ENCODE data around the gene NFKBIB. TPM values are rescaled to one million over a fixed set of nuclear protein-coding genes. Genes with fewer than 3 reads are reported as not detected.

The NFKBIB gene
- total RNA-seq, 1 experiment from 2014 or later, result 13.5 TPM

DNA sequence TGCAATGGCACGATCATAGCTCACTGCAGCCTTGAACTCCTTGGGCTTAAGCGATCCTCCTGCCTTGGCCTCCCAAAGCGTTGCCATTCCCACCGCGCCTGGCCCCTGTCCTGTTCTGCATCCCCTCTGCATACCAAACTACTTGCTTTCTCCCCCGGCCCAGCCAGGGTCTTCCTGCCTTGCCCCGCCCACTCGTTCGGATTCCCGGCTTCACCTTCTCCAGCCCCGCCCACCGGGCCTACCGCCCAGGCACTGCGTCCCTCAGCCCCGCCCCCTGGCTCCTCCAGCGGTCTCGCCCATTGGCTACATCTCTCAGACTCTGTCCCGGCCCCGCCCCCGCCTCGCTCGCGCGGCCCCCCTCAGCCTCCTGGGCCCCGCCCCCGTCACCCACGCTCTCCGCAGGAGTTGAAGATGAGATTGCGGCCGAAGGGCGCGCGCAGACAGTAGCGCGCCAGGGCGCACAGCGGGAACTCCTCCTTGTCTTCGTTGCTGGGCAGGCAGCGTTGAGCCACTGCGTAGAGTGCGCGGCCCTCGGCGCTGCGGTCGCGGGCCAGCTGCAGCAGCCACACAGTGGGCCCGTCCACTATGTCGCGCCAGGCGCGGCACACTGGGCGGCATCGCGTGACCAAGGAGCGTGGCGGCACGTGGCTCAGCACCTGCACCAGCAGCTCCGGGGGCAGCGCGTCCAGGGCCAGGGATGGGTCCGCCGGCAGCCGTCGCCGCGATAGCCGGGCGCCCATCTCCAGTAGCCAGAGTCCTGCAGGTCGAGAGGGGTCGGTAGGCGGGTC is 50.0 kb downstream of the NFKBIB start:
- Histone ChIP-seq H3K9me2 (replicated peaks; ENCODE audit: insufficient read depth, low read length) (no peaks in the 10 kb centered on the region), H3K9me3 (ENCODE audit: low read length) (no peaks in the 10 kb centered on the region), H3K79me2 (ENCODE audit: low read length) (no peaks in the 10 kb centered on the region), H3K4me2 (ENCODE audit: low read depth, low read length, poor library complexity, severe bottlenecking) (no peak overlapping the region), H3K36me3 (ENCODE audit: insufficient read depth, low read length) (no peaks in the 10 kb centered on the region), H3K9ac (ENCODE audit: low read length) (no peak overlapping the region), H3K27ac (ENCODE audit: low read length) (no peak overlapping the region), H3K4me1 (ENCODE audit: low read length) (no peaks in the 10 kb centered on the region), H3K4me3 (ENCODE audit: low read length) (no peak overlapping the region), H4K20me1 (ENCODE audit: insufficient read depth, low read depth, low read length) (no peaks in the 10 kb centered on the region), H3K27me3 (ENCODE audit: low read length) (no peaks in the 10 kb centered on the region), H2AFZ (ENCODE audit: low read length) (no peak overlapping the region)
- no peak for DNase-seq

- Histone ChIP-seq H3K4me1 (ENCODE audit: low read length) (no peaks in the 10 kb centered on the region), H3K79me2 (ENCODE audit: low read length) (no peaks in the 10 kb centered on the region), H3K9me2 (replicated peaks; ENCODE audit: insufficient read depth, low read length) (no peaks in the 10 kb centered on the region), H4K20me1 (ENCODE audit: insufficient read depth, low read depth, low read length) (no peaks in the 10 kb centered on the region), H3K27ac (ENCODE audit: low read length) (no peak overlapping the region), H2AFZ (ENCODE audit: low read length) (no peak overlapping the region), H3K36me3 (ENCODE audit: insufficient read depth, low read length) (no peaks in the 10 kb centered on the region), H3K27me3 (ENCODE audit: low read length) (no peaks in the 10 kb centered on the region), H3K9ac (ENCODE audit: low read length) (no peak overlapping the region), H3K9me3 (ENCODE audit: low read length) (no peaks in the 10 kb centered on the region), H3K4me3 (ENCODE audit: low read length) (no peak overlapping the region), H3K4me2 (ENCODE audit: low read depth, low read length, poor library complexity, severe bottlenecking) (no peak overlapping the region)
- no peak for DNase-seq
These were observed 51.4 kb downstream of the NFKBIB start for GRCh38 chr19:38951187-38951586.

DNA sequence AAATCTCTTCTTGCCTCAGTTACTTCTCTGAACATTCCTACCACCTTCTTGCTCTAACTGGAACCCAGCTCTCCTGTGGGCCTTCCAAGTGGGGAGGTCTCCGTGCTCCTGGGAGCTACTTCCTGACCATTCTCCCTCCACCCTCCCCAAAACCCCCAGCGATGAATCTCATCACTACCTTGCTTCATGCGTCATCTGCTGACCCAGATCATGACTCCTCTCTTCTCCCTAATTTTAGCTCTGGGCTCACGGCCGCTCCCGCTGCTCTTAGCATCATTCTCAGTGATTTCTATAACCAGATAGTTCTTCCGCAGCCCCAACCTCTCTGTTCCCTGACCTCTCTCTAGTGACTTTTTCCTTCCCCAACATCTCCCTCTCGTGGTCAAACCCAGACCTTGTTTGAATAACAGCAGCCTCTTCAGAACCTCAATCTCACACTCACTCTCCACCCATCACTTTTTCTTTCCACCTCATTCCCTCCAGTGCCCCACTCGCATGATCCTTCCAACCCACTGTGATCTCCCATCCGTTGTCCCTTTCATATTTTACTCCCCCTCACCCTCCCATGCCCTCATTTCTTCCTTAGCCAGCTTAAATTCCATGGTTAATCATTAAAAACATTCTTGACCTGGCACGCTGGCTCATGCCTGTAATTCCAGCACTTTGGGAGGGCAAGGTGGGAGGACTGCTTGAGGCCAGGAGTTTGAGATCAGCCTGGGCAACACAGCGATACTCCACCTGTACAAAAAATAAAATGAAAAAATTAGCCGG is 52.8 kb downstream of the NFKBIB start:
- Histone ChIP-seq H3K9me3 (ENCODE audit: low read length) (no peaks in the 10 kb centered on the region), H3K79me2 (ENCODE audit: low read length) (no peaks in the 10 kb centered on the region), H4K20me1 (ENCODE audit: insufficient read depth, low read depth, low read length) (no peaks in the 10 kb centered on the region), H3K9me2 (replicated peaks; ENCODE audit: insufficient read depth, low read length) (no peaks in the 10 kb centered on the region), H3K27me3 (ENCODE audit: low read length) (no peaks in the 10 kb centered on the region), H2AFZ (ENCODE audit: low read length) (no peak overlapping the region), H3K9ac (ENCODE audit: low read length) (no peak overlapping the region), H3K36me3 (ENCODE audit: insufficient read depth, low read length) (no peaks in the 10 kb centered on the region), H3K27ac (ENCODE audit: low read length) (no peak overlapping the region), H3K4me1 (ENCODE audit: low read length) (no peaks in the 10 kb centered on the region), H3K4me2 (ENCODE audit: low read depth, low read length, poor library complexity, severe bottlenecking) (no peak overlapping the region), H3K4me3 (ENCODE audit: low read length) (no peak overlapping the region)
- DNase-seq, result peak; percentile 88

DNA sequence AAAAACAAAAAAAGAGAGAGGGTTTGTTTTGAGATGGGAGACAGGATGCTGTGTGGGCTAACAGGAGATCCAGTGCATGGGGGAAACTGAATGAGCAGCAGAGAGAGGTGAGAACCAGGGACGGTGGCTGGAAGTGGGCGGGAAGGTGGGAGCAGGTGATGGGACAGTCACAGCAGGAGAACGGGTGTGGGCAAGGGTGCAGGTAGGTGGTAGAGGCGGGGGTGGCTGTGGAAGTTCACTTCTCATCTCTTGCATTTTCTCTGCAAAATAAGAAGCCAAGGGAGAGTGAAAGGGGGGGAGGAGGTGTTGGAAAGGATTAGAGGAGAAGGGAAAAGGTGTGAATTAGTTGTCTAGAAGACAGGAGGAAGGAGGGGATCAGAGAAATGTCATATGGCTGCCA is 53.9 kb downstream of the NFKBIB start:
- H3K27me3 ChIP-seq (ENCODE audit: low read length), result no peaks in the 10 kb centered on the region
- no peak for DNase-seq
- H4K20me1 ChIP-seq (ENCODE audit: insufficient read depth, low read depth, low read length), result no peaks in the 10 kb centered on the region
- no peaks in the 10 kb centered on the region for H3K9me3 ChIP-seq (ENCODE audit: low read length)
- no peak overlapping the region for H3K9ac ChIP-seq (ENCODE audit: low read length)
- H3K27ac ChIP-seq (ENCODE audit: low read length), result no peak overlapping the region
- no peak overlapping the region for H2AFZ ChIP-seq (ENCODE audit: low read length)
- no peaks in the 10 kb centered on the region for H3K36me3 ChIP-seq (ENCODE audit: insufficient read depth, low read length)
- no peak overlapping the region for H3K4me2 ChIP-seq (ENCODE audit: low read depth, low read length, poor library complexity, severe bottlenecking)
- H3K4me3 ChIP-seq (ENCODE audit: low read length), result no peak overlapping the region
- no peaks in the 10 kb centered on the region for H3K9me2 ChIP-seq (replicated peaks; ENCODE audit: insufficient read depth, low read length)
- no peaks in the 10 kb centered on the region for H3K4me1 ChIP-seq (ENCODE audit: low read length)
- H3K79me2 ChIP-seq (ENCODE audit: low read length), result no peaks in the 10 kb centered on the region

DNA sequence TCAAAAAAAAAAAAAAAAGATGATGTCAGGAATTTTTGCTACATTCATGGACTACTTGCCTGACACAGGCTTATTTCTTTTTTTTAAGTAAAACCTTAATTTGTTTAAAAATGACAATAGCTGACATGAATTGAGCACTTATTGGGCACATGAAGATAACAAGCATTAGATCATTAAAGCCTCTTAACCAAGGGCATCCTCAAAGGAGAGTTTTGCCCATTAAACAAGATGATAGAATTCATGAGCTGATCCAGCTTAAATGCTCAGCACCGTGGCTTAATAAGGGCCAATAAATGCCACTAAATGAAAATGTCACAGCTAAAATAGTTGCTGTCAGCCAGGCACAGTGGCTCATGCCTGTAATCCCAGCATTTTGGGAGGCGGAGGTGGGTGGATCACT is 56.5 kb downstream of the NFKBIB start:
- H3K9ac ChIP-seq (ENCODE audit: low read length), result no peak overlapping the region
- no peak overlapping the region for H3K27ac ChIP-seq (ENCODE audit: low read length)
- DNase-seq, result no peak
- H2AFZ ChIP-seq (ENCODE audit: low read length), result no peak overlapping the region
- no peaks in the 10 kb centered on the region for H3K79me2 ChIP-seq (ENCODE audit: low read length)
- H3K36me3 ChIP-seq (ENCODE audit: insufficient read depth, low read length), result no peaks in the 10 kb centered on the region
- H3K4me1 ChIP-seq (ENCODE audit: low read length), result no peaks in the 10 kb centered on the region
- no peaks in the 10 kb centered on the region for H3K9me2 ChIP-seq (replicated peaks; ENCODE audit: insufficient read depth, low read length)
- H3K9me3 ChIP-seq (ENCODE audit: low read length), result no peaks in the 10 kb centered on the region
- H3K27me3 ChIP-seq (ENCODE audit: low read length), result no peaks in the 10 kb centered on the region
- H4K20me1 ChIP-seq (ENCODE audit: insufficient read depth, low read depth, low read length), result no peaks in the 10 kb centered on the region
- H3K4me3 ChIP-seq (ENCODE audit: low read length), result no peak overlapping the region
- H3K4me2 ChIP-seq (ENCODE audit: low read depth, low read length, poor library complexity, severe bottlenecking), result no peak overlapping the region

DNA sequence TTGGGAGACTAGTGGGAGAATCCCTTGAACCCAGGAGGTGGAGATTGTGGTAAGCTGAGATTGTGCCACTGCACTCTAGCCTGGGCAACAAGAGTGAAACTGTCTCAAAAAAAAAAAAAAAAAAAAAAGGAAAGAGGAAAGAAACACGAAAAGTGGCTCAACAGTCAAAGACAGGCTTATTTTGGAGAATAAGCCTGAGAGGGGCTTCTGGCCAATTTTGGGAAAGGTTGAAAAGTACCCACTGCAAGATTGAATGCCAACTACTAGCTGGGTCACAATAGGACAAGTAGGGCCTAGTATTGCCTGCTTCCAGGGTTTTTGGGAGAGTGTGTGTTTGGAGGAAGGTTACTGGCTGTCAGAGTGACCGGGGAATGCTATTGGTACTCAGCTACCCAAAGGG is 58.5 kb downstream of the NFKBIB start:
- Histone ChIP-seq H3K9ac (ENCODE audit: low read length) (no peak overlapping the region), H4K20me1 (ENCODE audit: insufficient read depth, low read depth, low read length) (no peaks in the 10 kb centered on the region)
- no peak for DNase-seq

More for the DNA sequence above, 58.5 kb downstream of the NFKBIB start:
- Histone ChIP-seq H3K4me1 (ENCODE audit: low read length) (no peaks in the 10 kb centered on the region), H3K79me2 (ENCODE audit: low read length) (no peaks in the 10 kb centered on the region), H3K27me3 (ENCODE audit: low read length) (no peaks in the 10 kb centered on the region), H2AFZ (ENCODE audit: low read length) (no peak overlapping the region), H3K4me3 (ENCODE audit: low read length) (no peak overlapping the region), H3K36me3 (ENCODE audit: insufficient read depth, low read length) (no peaks in the 10 kb centered on the region), H3K4me2 (ENCODE audit: low read depth, low read length, poor library complexity, severe bottlenecking) (no peak overlapping the region), H3K9me2 (replicated peaks; ENCODE audit: insufficient read depth, low read length) (no peaks in the 10 kb centered on the region), H3K9me3 (ENCODE audit: low read length) (no peaks in the 10 kb centered on the region), H3K27ac (ENCODE audit: low read length) (no peak overlapping the region)

Other genes starting within 250 kb of the NFKBIB start
- gene CAPN12, start 155.5 kb upstream of the NFKBIB start, total RNA-seq (2014; rRNA removed; shearing (Covaris generic); ENCODE audit: low replicate concordance), result 0.40 TPM in 1 of 2 replicates, not detected in the other
- gene LGALS7, start 126.5 kb upstream of the NFKBIB start, total RNA-seq (2014; rRNA removed; shearing (Covaris generic); ENCODE audit: low replicate concordance), result not detected in 2 replicates
- not detected in 2 replicates for gene LGALS7B, start 110.8 kb upstream of the NFKBIB start, total RNA-seq (2014; rRNA removed; shearing (Covaris generic); ENCODE audit: low replicate concordance)
- gene LGALS4, start 87.0 kb upstream of the NFKBIB start, total RNA-seq (2014; rRNA removed; shearing (Covaris generic); ENCODE audit: low replicate concordance), result 0.52 and 1.4 TPM in 2 replicates
- gene ECH1, start 68.2 kb upstream of the NFKBIB start, total RNA-seq (2014; rRNA removed; shearing (Covaris generic); ENCODE audit: low replicate concordance), result 150 and 162 TPM in 2 replicates
- 212 and 217 TPM in 2 replicates for gene HNRNPL, start 50.0 kb upstream of the NFKBIB start, total RNA-seq (2014; rRNA removed; shearing (Covaris generic); ENCODE audit: low replicate concordance)
- gene RINL, start 21.7 kb upstream of the NFKBIB start, total RNA-seq (2014; rRNA removed; shearing (Covaris generic); ENCODE audit: low replicate concordance), result 69.3 and 77.5 TPM in 2 replicates
- gene SIRT2, start 351 bp upstream of the NFKBIB start, total RNA-seq (2014; rRNA removed; shearing (Covaris generic); ENCODE audit: low replicate concordance), result 19.5 and 24.7 TPM in 2 replicates
- 3.1 TPM in 1 of 2 replicates, not detected in the other for gene CCER2, start 12.2 kb downstream of the NFKBIB start, total RNA-seq (2014; rRNA removed; shearing (Covaris generic); ENCODE audit: low replicate concordance)
- 16.8 and 38.2 TPM in 2 replicates for gene SARS2, start 30.8 kb downstream of the NFKBIB start, total RNA-seq (2014; rRNA removed; shearing (Covaris generic); ENCODE audit: low replicate concordance)
- 46.7 and 71.2 TPM in 2 replicates for gene MRPS12, start 31.0 kb downstream of the NFKBIB start, total RNA-seq (2014; rRNA removed; shearing (Covaris generic); ENCODE audit: low replicate concordance)
- not detected in 2 replicates for gene FBXO17, start 75.8 kb downstream of the NFKBIB start, total RNA-seq (2014; rRNA removed; shearing (Covaris generic); ENCODE audit: low replicate concordance)
- not detected in 2 replicates for gene FBXO27, start 132.6 kb downstream of the NFKBIB start, total RNA-seq (2014; rRNA removed; shearing (Covaris generic); ENCODE audit: low replicate concordance)
- not detected in 2 replicates for gene ACP7, start 184.4 kb downstream of the NFKBIB start, total RNA-seq (2014; rRNA removed; shearing (Covaris generic); ENCODE audit: low replicate concordance)
- 1.7 and 1.9 TPM in 2 replicates for gene PAK4, start 225.8 kb downstream of the NFKBIB start, total RNA-seq (2014; rRNA removed; shearing (Covaris generic); ENCODE audit: low replicate concordance)